ENCODE results near the gene COL13A1.

GRCh38 chr10:69881202-69881601 is 79.5 kb downstream of the COL13A1 start:
- TF ChIP-seq CTCF (IDR thresholded peaks at IDR 0.05) (no peak), POLR2A (IDR thresholded peaks at IDR 0.05) (no peak)

Measured in adrenal gland (tissue), 5 donors.